HEK293 (cell line): ENCODE data around the gene HARS1.

Experiments used
- CTCF ChIA-PET: fragments of 350-600 bp; formaldehyde crosslinking; extraction: SDS; loops from one replicate; lab custom pipeline; 2021; ENCODE audit warnings: antibody characterized with exemption; lab: Yijun Ruan, JAX
- POLR2A ChIA-PET: fragments of 300-600 bp; formaldehyde crosslinking; extraction: SDS; loops from one replicate; lab custom pipeline; 2020; ENCODE audit warnings: antibody characterized with exemption, inconsistent platforms; lab: Yijun Ruan, JAX
- H3K27ac ChIP-seq: fragments of 200-500 bp; sonication (Bioruptor generic); 2 replicates; pipeline ENCODE4 v1.5.1; 2014; ENCODE audit warnings: low read depth, low read length, control low read depth, inconsistent platforms; ENCODE audit errors: extremely low read depth
- H3K36me3 ChIP-seq, 2 experiments: fragments of 200-500 bp in 1 of 2; sonication (Bioruptor generic) in 1 of 2; 1 replicate in 1 of 2; 2 replicates in 1 of 2; pipeline ENCODE4 v1.5.1; 2014 to 2017; ENCODE audit warnings: inconsistent platforms in 2 of 2, low read length in 2 of 2; ENCODE audit not compliant: control insufficient read depth in 2 of 2, insufficient read depth in 1 of 2
- H3K4me1 ChIP-seq: fragments of 200-500 bp; sonication (Bioruptor generic); 2 replicates; pipeline ENCODE4 v1.5.1; 2014; ENCODE audit warnings: mild to moderate bottlenecking, low read length, inconsistent platforms; ENCODE audit not compliant: control insufficient read depth, insufficient read depth
- H3K4me3 ChIP-seq: 2 replicates; pipeline ENCODE4 v1.5.1; 2011; ENCODE audit warnings: low read depth, mild to moderate bottlenecking, control low read depth, low read length, moderate library complexity
- H3K9me3 ChIP-seq: fragments of 200-500 bp; sonication (Bioruptor generic); 2 replicates; pipeline ENCODE4 v1.5.1; 2014; ENCODE audit warnings: low read depth, low read length, inconsistent platforms; ENCODE audit not compliant: control insufficient read depth, insufficient read depth
- AEBP2 ChIP-seq: fragments of 450-650 bp; formaldehyde crosslinking; IDR thresholded peaks from 2 replicates; pipeline ENCODE4 v1.5.1; 2016; ENCODE audit warnings: missing biosample characterization, missing genetic modification characterization, borderline replicate concordance
- BCL11A ChIP-seq: fragments of 450-650 bp; formaldehyde crosslinking; IDR thresholded peaks from 2 replicates; pipeline ENCODE4 v1.5.1; 2016; ENCODE audit warnings: low read depth, missing biosample characterization, missing genetic modification characterization
- EGR2 ChIP-seq: fragments of 450-650 bp; formaldehyde crosslinking; IDR thresholded peaks from 2 replicates; pipeline ENCODE4 v1.5.1; 2016; ENCODE audit warnings: low read depth, missing biosample characterization, missing genetic modification characterization
- GFI1B ChIP-seq: fragments of 450-650 bp; formaldehyde crosslinking; IDR thresholded peaks from 2 replicates; pipeline ENCODE4 v1.5.1; 2016; ENCODE audit warnings: missing biosample characterization, missing genetic modification characterization
- HOXD13 ChIP-seq: sonication (generic); formaldehyde crosslinking; IDR thresholded peaks from 2 replicates; pipeline ENCODE4 v1.8.0; 2022; ENCODE audit warnings: missing genetic modification reagents, borderline replicate concordance
- IKZF3 ChIP-seq: fragments of 450-650 bp; IDR thresholded peaks from 2 replicates; pipeline ENCODE4 v1.5.0; 2018; ENCODE audit warnings: missing biosample characterization, mild to moderate bottlenecking, missing genetic modification characterization, moderate library complexity
- KLF10 ChIP-seq: fragments of 450-650 bp; IDR thresholded peaks from 2 replicates; pipeline ENCODE4 v1.5.1; 2018; ENCODE audit warnings: missing biosample characterization, mild to moderate bottlenecking, missing genetic modification characterization
- KLF9 ChIP-seq: fragments of 450-650 bp; formaldehyde crosslinking; IDR thresholded peaks from 2 replicates; pipeline ENCODE4 v1.5.1; 2016; ENCODE audit warnings: missing biosample characterization, missing genetic modification characterization, low read depth
- MEIS1 ChIP-seq: sonication (generic); formaldehyde crosslinking; IDR thresholded peaks from 2 replicates; pipeline ENCODE4 v1.8.1; 2022; ENCODE audit warnings: missing genetic modification reagents, mild to moderate bottlenecking, borderline replicate concordance
- ZBTB48 ChIP-seq: fragments of 450-650 bp; formaldehyde crosslinking; IDR thresholded peaks from 2 replicates; pipeline ENCODE4 v1.5.1; 2016; ENCODE audit warnings: missing biosample characterization, missing genetic modification characterization
- ZBTB6 ChIP-seq: fragments of 450-650 bp; formaldehyde crosslinking; IDR thresholded peaks from 2 replicates; pipeline ENCODE4 v1.5.1; 2017; ENCODE audit warnings: missing biosample characterization, missing genetic modification characterization
- ZFHX2 ChIP-seq: fragments of 450-650 bp; formaldehyde crosslinking; conservative IDR thresholded peaks from 2 replicates; pipeline ENCODE4 v1.5.1; 2016; ENCODE audit warnings: missing biosample characterization, missing genetic modification characterization
- ZNF133 ChIP-seq: fragments of 450-650 bp; formaldehyde crosslinking; IDR thresholded peaks from 2 replicates; pipeline ENCODE4 v1.5.1; 2016; ENCODE audit warnings: missing biosample characterization, missing genetic modification characterization
- ZNF155 ChIP-seq: fragments of 450-650 bp; formaldehyde crosslinking; IDR thresholded peaks from 2 replicates; pipeline ENCODE4 v1.5.1; 2016; ENCODE audit warnings: missing biosample characterization, missing genetic modification characterization
- ZNF157 ChIP-seq: fragments of 450-650 bp; formaldehyde crosslinking; IDR thresholded peaks from 2 replicates; pipeline ENCODE4 v1.5.1; 2016; ENCODE audit warnings: missing biosample characterization, missing genetic modification characterization
- ZNF174 ChIP-seq: fragments of 450-650 bp; formaldehyde crosslinking; IDR thresholded peaks from 2 replicates; pipeline ENCODE4 v1.5.0; 2017; ENCODE audit warnings: missing biosample characterization, mild to moderate bottlenecking, missing genetic modification characterization
- ZNF18 ChIP-seq: fragments of 450-650 bp; formaldehyde crosslinking; IDR thresholded peaks from 2 replicates; pipeline ENCODE4 v1.5.1; 2016; ENCODE audit warnings: missing biosample characterization, missing genetic modification characterization
- ZNF223 ChIP-seq: fragments of 450-650 bp; formaldehyde crosslinking; IDR thresholded peaks from 2 replicates; pipeline ENCODE4 v1.5.1; 2016; ENCODE audit warnings: missing biosample characterization, missing genetic modification characterization
- ZNF292 ChIP-seq: fragments of 450-650 bp; formaldehyde crosslinking; IDR thresholded peaks from 2 replicates; pipeline ENCODE4 v1.5.1; 2016; ENCODE audit warnings: low read depth, missing biosample characterization, missing genetic modification characterization, borderline replicate concordance
- ZNF37A ChIP-seq: fragments of 450-650 bp; IDR thresholded peaks from 2 replicates; pipeline ENCODE4 v1.5.1; 2018; ENCODE audit warnings: missing biosample characterization, missing genetic modification characterization
- ZNF391 ChIP-seq: fragments of 450-650 bp; formaldehyde crosslinking; IDR thresholded peaks from 2 replicates; pipeline ENCODE4 v1.5.1; 2016; ENCODE audit warnings: low read depth, missing biosample characterization, missing genetic modification characterization, borderline replicate concordance
- ZNF501 ChIP-seq: fragments of 450-650 bp; formaldehyde crosslinking; IDR thresholded peaks from 2 replicates; pipeline ENCODE4 v1.5.1; 2016; ENCODE audit warnings: missing biosample characterization, missing genetic modification characterization
- ZNF580 ChIP-seq: fragments of 450-650 bp; formaldehyde crosslinking; IDR thresholded peaks from 2 replicates; pipeline ENCODE4 v1.5.1; 2016; ENCODE audit warnings: missing biosample characterization, missing genetic modification characterization
- ZNF639 ChIP-seq: fragments of 450-650 bp; formaldehyde crosslinking; IDR thresholded peaks from 2 replicates; pipeline ENCODE4 v1.5.1; 2016; ENCODE audit warnings: missing biosample characterization, missing genetic modification characterization
- ZNF768 ChIP-seq: fragments of 450-650 bp; formaldehyde crosslinking; IDR thresholded peaks from 2 replicates; pipeline ENCODE4 v1.5.1; 2018; ENCODE audit warnings: missing biosample characterization, mild to moderate bottlenecking, missing genetic modification characterization
- ZNF843 ChIP-seq: fragments of 450-650 bp; formaldehyde crosslinking; IDR thresholded peaks from 2 replicates; pipeline ENCODE4 v1.5.1; 2016; ENCODE audit warnings: missing biosample characterization, missing genetic modification characterization
- ZSCAN18 ChIP-seq: fragments of 450-650 bp; formaldehyde crosslinking; IDR thresholded peaks from 2 replicates; pipeline ENCODE4 v1.5.1; 2016; ENCODE audit warnings: missing biosample characterization, missing genetic modification characterization
- ZSCAN5A ChIP-seq: fragments of 450-650 bp; formaldehyde crosslinking; IDR thresholded peaks from 2 replicates; pipeline ENCODE4 v1.5.1; 2016; ENCODE audit warnings: missing biosample characterization, missing genetic modification characterization

Gene HARS1

GRCh38 chr5:140694276-140694675 lies 3.1 kb upstream of the HARS1 start:
- ChIA-PET POLR2A (no interaction called here), CTCF (no interaction called here)
- no peak overlapping the region for H3K27ac ChIP-seq
- peaks cover 38 to 71% of the 10 kb centered on the region in 2 experiments for H3K36me3 ChIP-seq
- H3K4me3 ChIP-seq = no peak overlapping the region
- H3K4me1 ChIP-seq = 0 out of 2 replicates have a peak, but pooled peaks cover 2% of the 10 kb centered on the region
- no peaks in the 10 kb centered on the region for H3K9me3 ChIP-seq
- TF ChIP-seq ZSCAN5A (no peak), KLF9 (tag by site-specific recombination) (no peak), HOXD13 (CRISPR knock-in tag) (no peak), ZNF37A (tag by site-specific recombination) (no peak), ZBTB48 (tag by site-specific recombination) (no peak), ZNF133 (tag by site-specific recombination) (no peak), ZFHX2 (no peak), ZNF768 (no peak), MEIS1 (no peak), ZNF501 (tag by site-specific recombination) (no peak), ZBTB6 (tag by site-specific recombination) (no peak), ZNF155 (tag by site-specific recombination) (no peak), ZNF223 (tag by site-specific recombination) (no peak), ZNF639 (tag by site-specific recombination) (no peak), ZNF292 (tag by site-specific recombination) (no peak), ZNF391 (tag by site-specific recombination) (no peak), ZSCAN18 (no peak)
- TF ChIP-seq, all 188 proteins: peak for 0

- Histone ChIP-seq H3K27ac (no peak overlapping the region), H3K9me3 (no peaks in the 10 kb centered on the region), H3K4me1 (0 out of 2 replicates have a peak, but pooled peaks cover 2% of the 10 kb centered on the region), H3K4me3 (peak overlapping the region; percentile 72), H3K36me3 (peaks cover 46 to 63% of the 10 kb centered on the region in 2 experiments)
- CTCF ChIA-PET = interaction anchor here (1.2 to 2.0 kb wide), 3 partner anchors 18 to 339 kb away, joined by 3 to 8 read pairs (median 4); no protein-coding TSS in a partner anchor
- POLR2A ChIA-PET = interaction anchor here (0.6 to 2.8 kb wide), 20 partner anchors 9 to 444 kb away, joined by 3 to 51 read pairs (median 7); partner anchors contain the start of genes ANKHD1, APBB3, HBEGF and IK
- TF ChIP-seq ZNF18 (tag by site-specific recombination) = no peak
- no peak for TF ChIP-seq BCL11A (tag by site-specific recombination)
- no peak for TF ChIP-seq EGR2 (tag by site-specific recombination)
- TF ChIP-seq ZNF843 (tag by site-specific recombination) = no peak
- TF ChIP-seq ZNF157 = no peak
- TF ChIP-seq IKZF3 (tag by site-specific recombination) = no peak
- no peak for TF ChIP-seq GFI1B (tag by site-specific recombination)
- TF ChIP-seq ZNF174 (tag by site-specific recombination) = no peak
- no peak for TF ChIP-seq AEBP2 (tag by site-specific recombination)
- TF ChIP-seq KLF10 (tag by site-specific recombination) = no peak
- TF ChIP-seq ZNF580 (tag by site-specific recombination) = no peak
These were observed 716 bp downstream of the HARS1 start for GRCh38 chr5:140690376-140690932.
